GM19397 (cell line): ENCODE data around the gene GPR162.

ENCODE experiments used
- ATAC-seq: cut with Tn5 transposase; IDR thresholded peaks from one replicate; pipeline ENCODE4 v1.9.1; 2021; ENCODE audit warnings: mild to moderate bottlenecking, moderate library complexity; ENCODE audit not compliant: unreplicated experiment

The GPR162 gene

DNA sequence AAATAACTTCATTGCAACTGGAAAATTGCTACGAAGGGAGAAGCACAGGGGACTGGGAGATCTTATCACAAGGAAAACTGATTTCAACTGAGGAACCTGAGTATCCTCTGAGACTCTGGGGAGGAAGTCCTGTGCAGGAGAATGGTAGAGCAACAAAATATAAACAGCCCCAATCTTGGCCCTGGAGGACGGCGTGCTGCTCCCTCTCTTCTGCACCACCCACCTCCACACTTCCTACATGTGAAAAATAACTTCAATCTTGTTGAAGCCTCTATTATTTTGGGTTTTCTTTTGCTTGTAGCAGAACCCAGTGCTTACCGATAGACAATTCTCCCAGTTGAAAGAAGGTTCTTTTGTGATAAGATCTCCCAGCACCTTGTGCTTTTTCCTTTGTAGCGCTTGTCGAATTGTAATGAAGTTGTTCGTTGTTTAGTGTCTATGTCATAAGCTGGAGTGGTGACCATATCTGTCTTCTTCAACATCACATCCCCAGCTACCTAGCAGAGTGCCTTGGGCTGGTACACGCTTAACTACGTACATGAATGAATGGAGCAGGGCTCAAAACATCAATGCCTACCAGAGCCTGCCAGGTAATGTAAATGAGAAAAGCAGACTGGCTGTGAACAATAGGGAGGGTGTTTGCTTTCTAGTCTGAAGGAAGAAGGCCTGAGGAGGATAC lies 35.1 kb upstream of the GPR162 start:
- ATAC-seq = no peak

DNA sequence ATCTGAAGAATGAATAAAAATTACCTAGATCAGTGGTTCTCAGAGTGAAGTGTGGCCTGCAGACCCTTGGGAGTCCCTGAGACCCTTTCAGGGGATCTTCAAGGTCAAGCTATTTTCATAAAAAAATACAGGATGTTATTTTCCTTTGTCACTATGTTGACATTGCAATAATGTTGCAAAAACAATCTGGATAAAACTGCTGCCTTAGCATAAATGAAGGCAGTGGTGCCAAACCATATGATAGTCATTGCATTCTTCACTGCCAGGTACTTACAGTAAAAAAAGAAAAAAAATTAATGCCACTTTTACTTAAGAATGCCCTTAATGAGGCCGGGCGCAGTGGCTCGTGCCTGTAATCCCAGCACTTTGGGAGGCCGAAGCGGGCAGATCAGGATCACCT lies 34.3 kb upstream of the GPR162 start:
- no peak for ATAC-seq

DNA sequence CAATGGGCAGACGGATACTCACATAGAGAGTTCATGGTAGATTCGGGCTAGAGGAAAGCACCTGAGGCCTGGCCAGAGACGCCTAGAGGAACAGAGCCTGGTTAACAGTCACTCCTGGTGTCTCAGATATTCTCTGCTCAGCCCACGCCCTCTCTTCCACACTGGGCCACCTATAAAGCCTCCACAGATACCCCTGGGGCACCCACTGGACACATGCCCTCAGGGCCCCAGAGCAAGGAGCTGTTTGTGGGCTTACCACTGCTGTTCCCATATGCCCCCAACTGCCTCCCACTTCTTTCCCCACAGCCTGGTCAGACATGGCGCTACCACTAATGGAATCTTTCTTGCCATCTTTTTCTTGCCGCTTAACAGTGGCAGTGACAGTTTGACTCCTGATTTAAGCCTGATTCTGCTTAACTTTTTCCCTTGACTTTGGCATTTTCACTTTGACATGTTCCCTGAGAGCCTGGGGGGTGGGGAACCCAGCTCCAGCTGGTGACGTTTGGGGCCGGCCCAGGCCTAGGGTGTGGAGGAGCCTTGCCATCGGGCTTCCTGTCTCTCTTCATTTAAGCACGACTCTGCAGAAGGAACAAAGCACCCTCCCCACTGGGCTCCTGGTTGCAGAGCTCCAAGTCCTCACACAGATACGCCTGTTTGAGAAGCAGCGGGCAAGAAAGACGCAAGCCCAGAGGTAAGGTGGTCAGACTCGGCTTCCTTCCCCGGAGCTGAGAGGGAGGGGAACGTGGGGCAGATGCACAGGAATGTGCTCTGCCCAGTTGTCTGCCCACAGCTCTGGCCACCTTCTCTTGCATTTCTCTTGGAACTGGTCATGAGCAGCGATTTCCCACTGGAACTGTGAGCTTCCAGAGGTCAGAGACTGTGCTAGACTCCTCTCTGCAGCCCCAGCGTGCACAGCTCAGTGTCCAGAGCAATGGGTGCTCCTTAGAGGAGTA lies 32.4 kb upstream of the GPR162 start, which contains the start of gene CD4:
Gene CD4, plus strand, starts transcription at position 557 of the 953 bp plus-strand sequence. CDS start 10,611 bp downstream, outside the sequence.
- ATAC-seq = no peak

DNA sequence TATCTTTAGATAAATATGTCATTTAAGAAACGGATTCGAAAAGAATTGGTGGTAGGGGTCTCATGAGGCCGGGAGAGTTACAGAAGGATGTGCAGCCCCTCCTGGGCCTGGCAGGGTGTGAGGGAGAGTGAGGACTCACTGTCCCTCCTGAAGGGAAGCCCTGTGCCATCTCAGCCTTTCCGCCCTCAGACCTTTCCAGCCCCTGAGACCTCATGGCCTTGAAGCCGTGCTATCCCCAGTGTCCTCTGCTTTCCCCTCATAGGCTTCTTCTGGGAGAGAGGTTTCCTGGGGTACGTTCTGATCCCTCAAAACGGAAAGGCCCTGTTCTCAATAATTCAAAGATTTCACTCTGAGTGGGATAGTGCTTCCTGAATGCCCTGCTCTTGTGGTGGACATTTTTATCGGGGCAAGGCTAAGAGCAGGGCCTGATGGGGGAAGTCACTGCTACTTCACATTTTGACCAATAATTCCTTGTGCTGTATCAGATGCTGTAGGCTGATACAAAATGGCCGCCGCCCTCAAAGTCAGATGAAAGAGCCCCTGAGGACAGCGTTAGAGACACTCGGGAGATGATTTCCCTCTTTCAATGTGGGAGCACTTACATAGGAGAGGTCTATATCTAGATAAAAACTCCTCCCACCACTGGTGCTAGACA lies 31.0 kb upstream of the GPR162 start:
- no peak for ATAC-seq

DNA sequence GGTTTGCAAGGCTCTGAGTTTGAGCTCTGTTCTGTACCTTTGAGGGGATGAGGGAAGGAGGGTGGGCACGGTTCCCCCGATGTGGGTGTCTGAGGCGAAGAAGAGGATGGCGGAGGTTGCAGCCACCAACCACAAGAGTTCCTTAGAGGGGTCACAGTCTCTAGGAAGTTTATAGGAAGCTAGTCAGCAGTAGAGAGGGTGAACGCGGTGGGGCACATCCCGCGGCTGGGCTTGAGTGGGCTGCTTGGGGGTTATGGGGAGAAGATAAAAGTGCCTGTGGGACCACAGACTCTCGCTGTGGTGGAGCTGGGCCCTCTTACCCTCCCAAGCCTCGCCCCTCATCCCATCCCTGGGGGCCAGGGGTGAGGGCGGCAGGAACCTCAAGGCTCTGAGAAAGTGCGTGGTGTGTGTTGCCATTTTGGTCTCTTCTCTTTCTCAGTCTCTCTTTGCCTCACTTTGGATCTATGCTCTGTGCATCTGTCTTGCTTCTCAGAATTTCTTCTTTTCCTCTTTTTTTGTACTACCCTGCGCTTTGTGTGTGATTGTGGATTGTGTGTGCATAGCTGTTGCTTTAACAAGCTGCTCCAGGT lies 29.6 kb upstream of the GPR162 start:
- no peak for ATAC-seq

DNA sequence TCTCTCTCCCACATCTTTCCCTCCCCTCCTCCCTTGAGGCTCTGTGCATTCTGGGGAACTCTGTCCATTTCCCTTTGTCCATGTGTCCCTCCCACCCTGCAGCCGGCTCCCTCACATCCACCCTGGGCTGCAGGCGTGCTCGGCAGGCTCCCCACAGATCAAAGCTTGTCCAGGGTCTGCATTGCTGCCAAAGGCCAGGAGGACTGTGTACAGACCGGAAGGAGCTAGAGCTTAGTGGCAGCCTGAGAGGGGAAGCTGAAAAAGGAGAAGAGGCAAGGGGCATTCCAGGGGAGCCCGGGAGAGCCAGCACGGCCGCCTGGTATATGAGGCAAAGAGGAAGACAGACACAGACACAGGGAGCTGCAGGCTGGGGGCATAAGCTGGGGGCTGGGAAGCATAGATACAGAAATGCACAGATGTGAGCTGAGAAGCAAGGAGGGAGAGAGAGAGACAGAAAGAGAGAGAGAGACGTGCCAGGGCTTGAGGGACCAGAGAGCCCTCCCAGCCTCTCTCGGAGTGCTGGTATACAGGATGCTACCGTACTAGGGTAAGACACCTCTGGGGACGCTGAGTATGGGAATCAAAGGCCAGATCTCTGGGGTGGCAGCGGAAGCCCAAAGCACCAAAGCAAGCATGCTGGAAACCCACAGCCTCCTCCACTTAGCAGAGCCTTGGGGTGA lies 29.0 kb upstream of the GPR162 start:
- no peak for ATAC-seq

DNA sequence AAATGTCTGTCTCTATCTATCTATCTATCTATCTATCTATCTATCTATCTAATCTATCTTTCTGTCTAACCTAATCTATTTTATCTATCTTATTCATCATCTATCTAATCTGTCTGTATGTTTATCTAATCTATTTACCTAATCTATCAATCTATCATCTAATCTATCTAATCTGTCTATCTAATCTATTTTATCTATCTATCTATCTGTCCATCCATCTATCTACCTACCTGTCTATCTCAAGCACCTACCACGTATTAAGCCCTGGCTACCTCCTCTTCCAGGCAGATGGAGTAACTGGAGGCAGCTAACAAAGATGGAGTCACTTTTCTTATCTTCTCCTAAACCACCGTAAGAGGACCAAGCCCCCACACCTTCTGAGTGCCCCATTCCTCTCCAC lies 26.5 kb upstream of the GPR162 start:
- no peak for ATAC-seq

DNA sequence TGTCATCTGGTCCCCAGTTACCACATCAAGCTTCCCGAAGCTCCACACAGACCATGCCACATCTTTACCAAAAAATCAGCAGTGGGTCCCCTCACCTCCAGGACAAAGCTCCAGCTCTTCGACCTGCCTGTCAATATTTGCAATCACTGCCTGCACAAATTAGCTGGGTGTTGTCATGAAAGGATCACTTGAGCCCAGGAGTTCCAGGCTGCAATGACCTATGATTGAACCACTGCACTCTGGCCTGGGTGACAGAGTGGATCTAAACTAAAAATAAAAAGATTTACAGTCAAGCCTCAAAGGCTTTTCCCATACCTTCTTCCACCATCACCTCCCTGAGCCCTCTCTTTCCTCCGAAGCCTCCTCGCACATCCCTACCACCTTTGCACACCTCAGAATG lies 25.0 kb upstream of the GPR162 start:
- no peak for ATAC-seq

DNA sequence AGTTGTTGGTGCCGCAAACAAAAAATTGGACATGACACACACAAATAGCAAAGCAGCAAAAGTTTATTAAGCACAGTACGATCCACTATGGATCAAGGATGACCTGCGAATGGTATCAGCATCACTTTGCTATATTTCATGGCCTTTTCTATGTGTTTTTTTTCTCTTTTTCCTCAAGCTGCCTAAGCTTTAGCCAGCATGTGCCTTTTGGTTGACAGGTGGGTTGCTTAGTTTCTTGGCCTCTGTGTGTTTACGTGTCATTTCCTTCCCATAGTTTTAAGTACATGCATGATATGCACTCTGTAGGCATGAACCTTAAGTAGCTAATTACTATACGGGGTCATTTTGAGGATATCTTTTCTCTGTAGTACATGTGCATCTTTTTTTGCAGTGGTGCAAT lies 22.5 kb upstream of the GPR162 start:
- no peak for ATAC-seq

DNA sequence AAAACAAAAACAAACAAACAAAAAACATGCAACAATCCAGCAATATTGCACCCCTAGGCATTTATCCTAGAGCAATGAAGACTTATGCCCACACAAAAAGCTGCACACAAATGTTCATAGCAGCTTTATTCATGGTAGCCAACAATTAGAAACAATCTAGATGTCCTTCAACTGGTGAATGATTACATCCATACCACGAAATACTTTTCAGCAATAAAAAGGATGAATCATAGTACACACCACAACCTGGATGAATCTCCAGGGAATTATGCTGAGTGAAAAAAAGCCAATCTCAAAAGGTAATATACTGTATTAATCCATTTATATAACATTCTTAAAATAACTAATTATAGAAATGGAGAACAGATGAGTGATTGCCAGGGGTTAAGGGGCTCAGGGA lies 14.5 kb upstream of the GPR162 start:
- no peak for ATAC-seq

DNA sequence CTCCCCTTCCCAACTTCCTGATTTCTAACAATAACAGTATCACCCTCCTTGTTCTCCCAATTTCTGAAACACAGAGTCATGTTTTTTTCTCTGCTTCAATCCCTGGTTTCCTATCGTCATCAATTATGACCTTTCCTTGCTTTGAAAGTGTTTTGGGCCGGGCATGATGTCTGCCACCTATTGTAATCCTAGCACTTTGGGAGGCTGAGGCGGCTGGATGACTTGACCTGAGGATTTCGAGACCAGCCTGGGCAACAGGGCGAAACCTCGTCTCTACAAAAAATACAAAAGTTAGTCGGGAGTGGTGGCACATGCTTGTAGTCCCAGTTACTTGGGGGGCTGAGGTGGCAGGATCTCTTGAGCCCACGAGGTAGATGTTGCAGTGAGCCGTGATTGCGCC lies 12.6 kb upstream of the GPR162 start:
- no peak for ATAC-seq

DNA sequence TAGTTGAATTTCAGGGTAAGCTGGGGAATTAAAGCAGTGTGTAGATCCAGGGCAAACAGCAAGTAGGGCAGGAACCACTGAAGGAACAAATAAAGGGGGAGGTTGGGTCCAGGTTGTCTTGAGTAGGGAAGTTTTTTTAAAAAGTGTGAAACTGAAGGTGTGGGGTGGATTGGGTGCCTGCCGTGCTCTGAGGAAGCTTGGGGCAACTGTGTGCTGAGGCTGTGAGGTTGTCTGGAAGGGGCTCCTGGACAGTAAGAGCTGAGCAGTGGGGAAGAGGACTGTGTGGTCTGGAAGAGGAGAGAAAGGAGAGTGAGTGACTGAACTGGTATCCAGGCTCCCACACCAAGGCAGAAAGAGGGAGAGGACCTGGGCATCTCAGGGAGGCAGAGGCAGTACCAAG lies 10.9 kb upstream of the GPR162 start:
- ATAC-seq = no peak

DNA sequence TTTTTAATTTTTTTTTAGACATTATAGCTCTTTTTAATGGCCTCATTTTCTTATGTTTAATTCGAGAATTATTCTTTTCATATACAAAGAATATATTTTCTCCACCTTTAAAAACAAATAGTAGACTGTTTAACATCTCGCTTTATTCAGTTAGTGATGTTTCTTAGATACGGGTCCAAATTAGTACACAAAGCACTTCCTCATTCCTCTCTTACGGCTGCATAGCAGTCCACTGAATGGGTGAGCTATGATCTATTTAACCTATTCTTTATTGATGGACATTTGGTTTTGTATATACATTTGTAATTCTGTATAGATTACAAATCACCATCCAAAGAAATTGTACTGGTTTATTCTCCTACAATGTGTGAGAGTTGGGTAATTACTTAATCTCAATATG lies 8.3 kb upstream of the GPR162 start:
- no peak for ATAC-seq

DNA sequence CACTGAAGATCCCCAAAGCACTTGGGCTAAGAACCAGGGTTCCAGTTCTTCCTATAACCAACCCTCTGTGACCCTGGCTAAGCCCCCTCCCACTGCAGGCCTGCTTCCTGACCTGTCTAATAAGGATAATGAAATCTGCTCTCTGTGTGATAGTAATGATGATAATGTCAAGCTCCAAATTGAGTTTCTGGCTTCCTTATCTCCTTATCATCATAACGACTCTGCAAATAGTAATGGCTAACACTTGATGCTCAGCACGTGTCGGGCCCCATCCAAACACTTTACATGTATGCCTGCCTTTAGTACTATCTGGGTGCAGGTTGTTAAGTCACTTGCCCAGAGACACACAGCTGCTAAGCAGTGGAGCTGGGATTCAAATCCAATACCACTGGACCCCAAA lies 5.0 kb upstream of the GPR162 start:
- no peak for ATAC-seq

DNA sequence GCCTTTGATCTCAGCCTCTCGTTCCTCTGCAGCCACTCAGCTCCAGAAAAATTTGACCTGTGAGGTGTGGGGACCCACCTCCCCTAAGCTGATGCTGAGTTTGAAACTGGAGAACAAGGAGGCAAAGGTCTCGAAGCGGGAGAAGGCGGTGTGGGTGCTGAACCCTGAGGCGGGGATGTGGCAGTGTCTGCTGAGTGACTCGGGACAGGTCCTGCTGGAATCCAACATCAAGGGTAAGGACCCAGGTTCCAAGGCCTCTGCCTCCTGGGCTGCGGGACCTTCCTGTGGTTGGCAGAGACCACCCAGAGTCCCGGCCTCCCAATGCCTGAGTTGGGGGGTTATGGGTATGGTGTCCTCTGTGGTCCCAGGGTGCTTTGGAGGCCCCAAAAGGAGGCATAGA lies 4.5 kb upstream of the GPR162 start:
- ATAC-seq = no peak

DNA sequence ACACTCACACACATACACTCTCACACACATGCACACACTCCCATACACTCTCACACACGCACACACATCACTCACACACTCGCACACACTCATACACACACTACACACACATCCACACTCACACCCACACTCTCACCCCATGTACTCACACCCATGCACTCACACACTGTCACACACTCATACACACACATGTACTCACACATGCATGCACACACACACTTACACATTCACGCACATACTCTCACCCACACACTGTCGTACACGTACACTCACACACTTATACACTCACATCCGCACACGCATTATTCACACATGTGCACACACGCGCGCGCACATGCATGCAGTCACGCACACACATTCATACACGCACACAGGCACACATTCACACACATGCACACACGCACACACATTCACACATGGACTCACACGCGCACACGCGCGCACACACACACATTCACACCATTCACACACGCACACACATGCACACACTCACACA lies 3.9 kb upstream of the GPR162 start:
- no peak for ATAC-seq

DNA sequence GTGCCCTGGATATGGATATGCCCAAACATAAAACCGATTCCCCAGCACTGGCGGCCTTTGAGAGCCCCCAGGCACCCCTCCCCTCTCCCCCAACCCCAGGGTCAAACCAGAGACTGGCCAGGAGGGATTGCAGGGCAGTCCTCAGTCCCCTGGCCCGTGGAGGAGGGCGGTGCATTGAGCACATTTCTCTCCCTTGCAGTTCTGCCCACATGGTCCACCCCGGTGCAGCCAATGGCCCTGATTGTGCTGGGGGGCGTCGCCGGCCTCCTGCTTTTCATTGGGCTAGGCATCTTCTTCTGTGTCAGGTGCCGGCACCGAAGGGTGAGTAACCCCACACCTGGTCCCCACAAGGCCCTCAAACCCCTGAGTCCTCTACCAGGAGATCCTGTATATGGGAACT lies 3.4 kb upstream of the GPR162 start:
- no peak for ATAC-seq

DNA sequence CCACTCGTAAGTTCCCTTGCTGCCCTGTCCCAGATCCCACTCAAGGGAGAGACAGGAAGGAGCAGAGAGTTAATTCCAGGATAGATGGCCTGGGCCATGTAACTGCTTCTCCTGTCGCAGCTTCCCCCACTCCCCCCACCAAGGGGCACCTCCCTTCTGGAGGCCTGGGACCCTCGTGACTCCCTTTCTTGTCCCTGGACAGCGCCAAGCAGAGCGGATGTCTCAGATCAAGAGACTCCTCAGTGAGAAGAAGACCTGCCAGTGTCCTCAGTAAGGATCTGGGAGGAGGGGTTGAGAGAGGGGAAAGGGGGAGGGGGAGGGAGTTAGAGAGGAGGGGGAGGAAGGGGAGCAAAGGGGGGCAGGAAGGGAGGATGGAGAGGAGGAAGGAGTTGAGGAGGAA lies 3.0 kb upstream of the GPR162 start:
- ATAC-seq = no peak

DNA sequence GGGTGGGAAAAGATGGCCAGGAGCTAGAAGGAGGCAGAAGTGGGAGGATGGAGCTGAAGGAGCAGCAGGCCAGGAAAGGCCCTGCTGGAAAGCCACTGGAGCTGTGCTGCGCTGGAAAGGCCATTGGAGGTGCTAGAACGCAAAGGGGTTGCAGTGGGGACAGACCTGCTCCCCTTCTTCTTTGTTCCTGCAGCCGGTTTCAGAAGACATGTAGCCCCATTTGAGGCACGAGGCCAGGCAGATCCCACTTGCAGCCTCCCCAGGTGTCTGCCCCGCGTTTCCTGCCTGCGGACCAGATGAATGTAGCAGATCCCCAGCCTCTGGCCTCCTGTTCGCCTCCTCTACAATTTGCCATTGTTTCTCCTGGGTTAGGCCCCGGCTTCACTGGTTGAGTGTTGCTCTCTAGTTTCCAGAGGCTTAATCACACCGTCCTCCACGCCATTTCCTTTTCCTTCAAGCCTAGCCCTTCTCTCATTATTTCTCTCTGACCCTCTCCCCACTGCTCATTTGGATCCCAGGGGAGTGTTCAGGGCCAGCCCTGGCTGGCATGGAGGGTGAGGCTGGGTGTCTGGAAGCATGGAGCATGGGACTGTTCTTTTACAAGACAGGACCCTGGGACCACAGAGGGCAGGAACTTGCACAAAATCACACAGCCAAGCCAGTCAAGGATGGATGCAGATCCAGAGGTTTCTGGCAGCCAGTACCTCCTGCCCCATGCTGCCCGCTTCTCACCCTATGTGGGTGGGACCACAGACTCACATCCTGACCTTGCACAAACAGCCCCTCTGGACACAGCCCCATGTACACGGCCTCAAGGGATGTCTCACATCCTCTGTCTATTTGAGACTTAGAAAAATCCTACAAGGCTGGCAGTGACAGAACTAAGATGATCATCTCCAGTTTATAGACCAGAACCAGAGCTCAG lies 2.3 kb upstream of the GPR162 start:
- ATAC-seq = no peak

DNA sequence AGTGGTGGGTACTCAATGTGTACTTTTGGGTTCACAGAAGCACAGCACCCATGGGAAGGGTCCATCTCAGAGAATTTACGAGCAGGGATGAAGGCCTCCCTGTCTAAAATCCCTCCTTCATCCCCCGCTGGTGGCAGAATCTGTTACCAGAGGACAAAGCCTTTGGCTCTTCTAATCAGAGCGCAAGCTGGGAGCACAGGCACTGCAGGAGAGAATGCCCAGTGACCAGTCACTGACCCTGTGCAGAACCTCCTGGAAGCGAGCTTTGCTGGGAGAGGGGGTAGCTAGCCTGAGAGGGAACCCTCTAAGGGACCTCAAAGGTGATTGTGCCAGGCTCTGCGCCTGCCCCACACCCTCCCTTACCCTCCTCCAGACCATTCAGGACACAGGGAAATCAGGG lies 1.5 kb upstream of the GPR162 start:
- ATAC-seq = no peak
